Ramos (cell line): Measurements from ENCODE around the gene ATP12A.

ENCODE experiments used
- in situ Hi-C: fragments of 300-500 bp; cut with MboI; formaldehyde crosslinking; loops from one replicate; pipeline ENCODE4 v1.14.3; 2022; ENCODE audit warnings: low sequenced_read_pairs; ENCODE audit not compliant: unreplicated experiment

The ATP12A gene

GRCh38 chr13:24680258-24680920 is at the start of gene ATP12A:
ATP12A (plus strand) TSS chr13:24680408; CDS start chr13:24680744, 336 bp downstream.
- in situ Hi-C loops = loop anchor here (25.0 kb wide), 1 partner anchor 307 kb away; no protein-coding TSS in a partner anchor

DNA sequence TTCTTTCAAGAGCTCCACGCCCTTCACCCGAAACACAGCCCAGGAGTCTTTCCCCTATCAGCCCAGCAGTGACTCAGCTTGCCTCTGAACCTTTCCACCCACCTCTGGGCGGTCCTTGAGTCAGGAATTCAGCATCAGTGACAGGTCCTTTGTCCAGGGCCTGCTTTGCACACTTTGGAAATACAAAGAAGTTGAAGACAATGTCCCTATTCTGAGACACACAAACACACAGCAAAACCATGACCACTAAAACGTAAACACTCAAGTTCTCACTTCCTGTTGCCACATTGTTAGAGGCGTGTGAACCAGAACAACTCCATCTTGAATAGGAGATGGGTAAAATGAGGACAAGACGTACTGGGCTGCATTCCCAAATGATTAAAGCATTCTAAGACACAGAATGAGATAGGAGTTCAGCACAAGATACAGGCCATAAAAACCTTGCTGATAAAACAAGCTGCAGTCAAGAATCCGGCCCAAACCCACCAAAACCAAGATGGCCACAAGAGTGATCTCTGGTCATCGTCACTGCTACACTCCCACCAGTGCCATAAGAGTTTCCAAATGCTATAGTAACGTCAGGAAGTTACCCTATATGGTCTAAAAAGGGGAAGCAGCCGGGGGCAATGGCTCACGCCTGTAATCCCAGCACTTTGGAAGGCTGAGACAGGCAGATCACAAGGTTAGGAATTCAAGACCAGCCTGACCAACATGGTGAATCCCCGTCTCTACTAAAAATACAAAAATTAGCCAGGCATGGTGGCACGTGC is 49.2 kb upstream of the ATP12A start:
- in situ Hi-C loops = no loop called here

GRCh38 chr13:24631922-24632321 is 48.3 kb upstream of the ATP12A start:
- in situ Hi-C loops = no loop called here

DNA sequence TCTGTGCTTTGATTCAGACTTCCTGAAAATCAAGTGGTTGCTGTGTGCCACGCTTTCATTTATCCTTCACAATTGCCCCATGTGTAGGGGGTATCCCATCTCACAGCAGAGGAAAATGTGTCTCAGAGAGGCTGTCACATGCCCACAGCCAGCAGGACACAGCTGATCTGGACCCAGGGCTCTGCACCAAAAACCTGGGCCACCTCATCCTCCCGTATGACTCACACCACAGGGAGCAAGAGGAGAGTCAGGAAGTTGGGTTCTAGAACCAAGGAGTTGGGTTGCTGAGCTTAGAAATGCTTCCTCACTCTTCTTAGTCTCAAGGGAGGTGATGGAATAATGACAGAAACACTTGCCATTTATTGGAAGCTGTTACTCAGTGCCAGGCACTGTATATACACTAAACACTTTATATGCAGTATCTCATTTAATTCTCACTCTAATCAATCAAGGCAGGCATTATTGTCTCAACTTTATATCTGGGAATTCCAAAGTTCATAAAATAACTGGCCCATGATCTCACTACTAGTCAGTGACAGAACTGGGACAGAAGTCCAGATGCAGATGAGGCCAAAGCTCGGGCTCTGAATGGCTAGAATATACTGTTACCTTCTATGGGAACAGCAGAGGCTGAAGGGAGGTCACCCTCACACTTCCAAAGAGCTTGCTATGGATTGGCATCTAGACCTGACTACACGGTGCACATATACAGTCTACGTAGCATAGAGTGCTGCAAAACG is 47.7 kb upstream of the ATP12A start:
- in situ Hi-C loops = no loop called here

- in situ Hi-C loops = no loop called here
These were observed 43.4 kb upstream of the ATP12A start for GRCh38 chr13:24636776-24637175.

- in situ Hi-C loops = no loop called here
These were observed 42.1 kb upstream of the ATP12A start for GRCh38 chr13:24638096-24638495.

GRCh38 chr13:24640752-24641151 is 39.5 kb upstream of the ATP12A start:
- in situ Hi-C loops = no loop called here

DNA sequence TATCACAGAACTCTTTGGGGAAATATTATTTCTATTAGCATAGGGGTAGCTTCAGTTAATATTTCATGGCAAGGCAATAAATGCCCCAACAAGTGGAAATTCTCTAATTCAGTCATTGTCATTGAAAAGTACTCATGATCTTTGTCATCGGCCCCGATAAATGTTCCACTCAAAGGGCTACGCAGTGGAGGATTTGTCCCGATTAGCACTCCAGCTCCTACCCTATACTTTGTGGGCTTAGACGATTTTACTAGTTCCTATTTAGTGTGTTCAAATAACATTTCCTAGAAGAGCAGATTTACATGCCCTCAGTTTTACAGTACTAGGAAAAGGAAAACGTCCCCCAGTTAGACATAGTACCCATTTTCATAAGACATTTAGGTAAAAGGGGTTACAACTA is 38.0 kb upstream of the ATP12A start:
- in situ Hi-C loops = no loop called here

DNA sequence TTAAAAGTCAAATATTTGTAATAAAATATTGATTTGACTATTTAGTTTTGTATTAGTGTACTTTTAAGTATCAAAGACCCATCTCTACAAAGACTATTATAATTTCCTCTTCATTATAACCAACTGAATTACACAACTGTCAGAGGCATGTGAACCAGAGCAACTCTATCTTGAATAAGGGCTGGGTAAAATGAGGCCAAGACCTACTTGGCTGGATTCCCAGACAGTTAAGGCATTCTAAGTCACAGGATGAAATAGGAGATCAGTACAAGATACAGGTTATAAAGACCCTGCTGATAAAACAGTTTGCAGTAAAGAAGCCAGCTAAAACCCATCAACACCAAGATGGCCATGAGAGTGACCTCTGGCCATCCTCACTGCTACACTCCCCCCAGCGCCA is 36.2 kb upstream of the ATP12A start:
- in situ Hi-C loops = no loop called here

DNA sequence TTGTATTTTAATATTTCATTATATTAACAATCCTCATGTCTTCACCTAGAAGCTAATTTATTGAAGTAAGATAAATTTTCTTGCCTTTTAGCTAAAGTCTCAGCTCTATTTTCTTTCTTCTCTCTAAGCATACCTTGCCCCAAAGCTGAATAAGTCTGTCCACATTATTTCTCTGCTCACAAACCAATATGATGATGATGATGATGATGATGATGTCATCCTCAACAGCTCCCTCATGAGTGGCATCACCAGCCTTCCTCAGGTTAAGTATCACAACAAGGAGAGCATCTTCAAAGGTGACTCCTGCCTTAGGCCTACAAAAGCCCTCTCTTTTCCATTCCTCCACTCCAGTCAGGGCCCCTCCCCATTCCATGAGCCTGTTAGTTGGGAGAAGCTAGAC is 31.9 kb upstream of the ATP12A start:
- in situ Hi-C loops = no loop called here

DNA sequence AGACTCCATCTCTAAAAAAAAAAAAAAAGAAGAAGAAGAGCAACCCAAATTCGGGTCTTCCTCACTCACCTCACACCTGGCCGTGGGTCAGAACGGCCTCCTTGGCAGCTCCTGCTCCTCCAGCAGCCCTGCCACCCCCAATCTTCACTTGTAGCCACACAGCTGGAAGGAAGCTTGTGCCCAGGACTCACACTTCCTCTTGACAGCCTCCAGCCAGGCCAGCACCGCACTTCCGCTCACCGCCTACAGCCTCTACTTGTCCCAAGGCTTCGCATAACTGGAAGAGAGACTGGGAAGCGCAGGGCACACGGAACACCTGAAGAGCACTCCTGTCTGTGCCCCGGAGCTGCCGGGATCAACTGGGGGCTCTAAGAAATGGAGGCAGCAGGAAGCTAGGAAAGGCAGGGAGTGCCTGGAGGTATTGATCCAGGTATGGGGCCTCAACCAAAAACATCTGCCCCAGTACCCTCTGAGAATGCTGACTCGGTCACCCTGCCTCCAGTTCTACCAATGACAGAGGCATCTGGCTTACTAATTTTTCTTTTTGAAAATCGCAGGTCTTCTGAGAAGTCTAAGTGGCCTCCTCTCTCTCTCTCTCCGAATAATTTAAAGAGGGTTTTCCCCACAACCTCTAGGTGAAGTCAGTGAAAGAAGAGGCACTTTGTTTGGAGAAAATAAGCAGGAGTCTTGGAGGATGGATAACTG is 31.1 kb upstream of the ATP12A start:
- in situ Hi-C loops = no loop called here

DNA sequence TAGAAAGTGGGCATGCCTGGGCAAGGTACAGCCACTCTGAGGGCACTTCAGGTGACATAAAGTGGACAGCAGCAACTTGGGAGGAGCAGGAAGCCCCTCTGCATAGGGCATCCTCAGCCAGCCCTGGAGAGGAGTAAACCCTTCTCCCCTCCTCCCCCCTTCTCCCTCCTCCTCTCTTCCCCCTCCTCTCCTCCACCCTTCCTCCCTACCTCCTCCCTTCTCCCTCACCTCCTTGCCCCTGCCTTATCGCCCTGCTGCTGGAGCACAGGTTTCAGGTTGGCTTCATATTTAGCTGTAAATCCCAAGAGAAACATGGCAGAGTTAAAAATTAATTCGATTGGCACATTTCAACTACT is 30.5 kb upstream of the ATP12A start:
- in situ Hi-C loops = no loop called here

DNA sequence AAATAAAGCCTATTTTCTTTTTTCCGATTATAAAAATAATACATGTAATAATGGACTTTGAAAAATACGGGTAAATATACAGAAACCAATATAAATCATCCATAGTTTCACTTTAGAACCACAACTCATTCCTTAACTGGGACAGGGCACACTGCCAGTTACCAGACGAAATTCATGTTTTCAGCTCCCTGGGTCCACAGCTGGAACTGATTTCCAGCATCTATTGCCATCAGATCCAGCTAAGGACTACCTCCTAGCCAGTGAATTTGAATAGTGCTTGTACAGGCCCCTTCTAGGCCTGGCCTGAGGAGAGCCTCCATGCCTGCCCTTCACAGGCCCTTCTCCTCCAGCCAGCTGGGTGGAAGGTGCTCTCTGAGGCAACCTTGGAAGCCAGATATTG is 30.0 kb upstream of the ATP12A start:
- in situ Hi-C loops = no loop called here

GRCh38 chr13:24651718-24652345 is 28.4 kb upstream of the ATP12A start:
- in situ Hi-C loops = no loop called here

- in situ Hi-C loops = no loop called here
These were observed 27.8 kb upstream of the ATP12A start for GRCh38 chr13:24652359-24652758.

DNA sequence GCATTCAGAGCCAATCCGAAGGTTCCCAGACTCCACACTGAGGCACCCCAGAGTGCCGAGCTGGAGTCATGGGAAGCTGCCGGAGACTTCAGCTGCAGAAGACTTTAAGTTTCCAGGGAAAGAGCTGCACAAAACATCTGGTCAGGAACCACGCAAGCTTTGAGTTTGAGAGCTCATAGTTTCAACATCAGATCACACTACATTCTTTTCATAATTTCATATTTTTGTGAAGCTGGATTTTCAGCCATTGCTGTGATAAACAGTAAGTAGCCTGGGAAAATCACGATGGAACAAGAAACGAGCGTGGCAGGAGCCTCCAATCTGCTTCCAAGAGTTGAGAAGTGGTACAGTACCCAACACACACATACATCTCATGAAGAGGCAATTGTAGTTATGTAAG is 25.5 kb upstream of the ATP12A start:
- in situ Hi-C loops = no loop called here

GRCh38 chr13:24659239-24659638 is 21.0 kb upstream of the ATP12A start:
- in situ Hi-C loops = no loop called here

- in situ Hi-C loops = no loop called here
These were observed 20.0 kb upstream of the ATP12A start for GRCh38 chr13:24660023-24660741.

DNA sequence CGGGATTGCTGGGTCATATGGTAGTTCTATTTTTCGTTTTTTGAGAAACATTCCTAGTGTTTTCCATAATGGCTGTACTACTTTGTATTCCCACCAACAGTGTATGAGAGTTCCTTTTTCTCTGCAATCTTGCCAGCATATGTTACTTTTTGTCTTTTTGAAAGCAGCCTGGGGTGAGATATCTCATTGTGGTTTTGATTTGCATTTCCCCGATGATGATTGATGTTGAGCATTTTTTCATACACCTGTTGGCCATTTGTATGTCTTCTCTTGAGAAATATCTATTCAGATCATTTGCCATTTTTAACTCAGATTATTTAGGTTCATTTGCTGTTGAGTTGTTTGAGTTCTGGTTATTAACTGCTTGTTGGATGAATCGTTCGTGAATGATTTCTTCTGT is 18.5 kb upstream of the ATP12A start:
- in situ Hi-C loops = no loop called here
